Choroid plexus epithelial cell (primary cell): Measurements from ENCODE around the gene ZNF35.
A peak's percentile ranks its signal among the peaks of the same experiment; 100 is the strongest.

ENCODE experiments used
- DNase-seq: peaks from one replicate; pipeline ENCODE4 v3.0.0-alpha.2; 2010; ENCODE audit warnings: low read depth
- H3K4me3 ChIP-seq: 2 replicates; pipeline ENCODE4 v1.5.1; 2011; ENCODE audit warnings: low read depth, mild to moderate bottlenecking, control low read depth, low read length, moderate library complexity
- TF ChIP-seq, protein P1 (sequence below): conservative IDR thresholded peaks from 2 replicates; pipeline ENCODE4 v1.5.1; 2011; ENCODE audit warnings: low read depth, mild to moderate bottlenecking, control low read depth, inconsistent platforms, low read length, moderate library complexity

The ZNF35 gene

GRCh38 chr3:44648564-44649229, at the start of gene ZNF35:
Gene ZNF35 (plus strand): TSS chr3:44648732. CDS start chr3:44651068, 2,336 bp downstream.
- TF ChIP-seq, protein P1, sequence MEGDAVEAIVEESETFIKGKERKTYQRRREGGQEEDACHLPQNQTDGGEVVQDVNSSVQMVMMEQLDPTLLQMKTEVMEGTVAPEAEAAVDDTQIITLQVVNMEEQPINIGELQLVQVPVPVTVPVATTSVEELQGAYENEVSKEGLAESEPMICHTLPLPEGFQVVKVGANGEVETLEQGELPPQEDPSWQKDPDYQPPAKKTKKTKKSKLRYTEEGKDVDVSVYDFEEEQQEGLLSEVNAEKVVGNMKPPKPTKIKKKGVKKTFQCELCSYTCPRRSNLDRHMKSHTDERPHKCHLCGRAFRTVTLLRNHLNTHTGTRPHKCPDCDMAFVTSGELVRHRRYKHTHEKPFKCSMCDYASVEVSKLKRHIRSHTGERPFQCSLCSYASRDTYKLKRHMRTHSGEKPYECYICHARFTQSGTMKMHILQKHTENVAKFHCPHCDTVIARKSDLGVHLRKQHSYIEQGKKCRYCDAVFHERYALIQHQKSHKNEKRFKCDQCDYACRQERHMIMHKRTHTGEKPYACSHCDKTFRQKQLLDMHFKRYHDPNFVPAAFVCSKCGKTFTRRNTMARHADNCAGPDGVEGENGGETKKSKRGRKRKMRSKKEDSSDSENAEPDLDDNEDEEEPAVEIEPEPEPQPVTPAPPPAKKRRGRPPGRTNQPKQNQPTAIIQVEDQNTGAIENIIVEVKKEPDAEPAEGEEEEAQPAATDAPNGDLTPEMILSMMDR: no peak
- peak; percentile 93 for DNase-seq
- H3K4me3 ChIP-seq: peak within 1 kb of the TSS; percentile 93

DNA sequence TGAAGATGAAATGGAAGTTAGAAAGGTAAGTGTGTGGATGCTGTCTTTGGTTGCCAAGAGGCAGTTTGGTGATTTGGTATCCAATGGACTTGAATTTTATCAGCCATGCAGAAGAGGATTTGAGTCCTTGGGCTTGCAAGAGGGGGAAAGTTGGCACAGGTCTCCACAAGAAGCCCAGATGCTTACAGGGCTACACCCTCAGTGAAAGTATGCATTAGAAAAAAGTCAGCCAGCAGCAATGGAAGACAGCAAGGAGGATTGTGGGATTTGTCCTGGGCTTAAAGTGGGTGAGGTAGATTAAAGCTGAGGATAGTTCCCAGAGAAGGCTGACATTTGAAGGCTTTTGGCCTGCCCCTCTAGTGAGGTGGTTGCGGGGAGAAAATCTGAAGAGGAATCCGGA, 46.8 kb upstream of the ZNF35 start:
- no peak overlapping the region for H3K4me3 ChIP-seq
- DNase-seq: no peak
- TF ChIP-seq, protein P1: no peak

DNA sequence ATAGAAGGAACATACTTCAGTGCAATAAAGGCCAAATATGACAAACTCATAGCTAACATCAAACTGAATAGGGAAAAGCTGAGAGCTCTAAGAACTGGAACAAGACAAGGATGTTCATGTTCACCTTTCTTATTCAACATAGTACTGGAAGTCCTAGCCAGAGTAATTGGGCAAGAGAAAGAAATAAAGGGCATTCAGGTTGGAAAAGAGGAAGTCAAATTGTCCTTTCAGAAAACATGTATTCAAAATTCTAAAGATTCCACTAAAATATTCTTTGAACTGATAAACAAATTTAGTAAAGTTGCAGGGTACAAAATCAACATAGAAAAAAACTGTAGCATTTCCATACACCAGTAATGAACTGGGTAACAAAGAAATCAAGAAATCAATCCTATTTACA, 35.9 kb upstream of the ZNF35 start:
- TF ChIP-seq, protein P1: no peak
- H3K4me3 ChIP-seq: no peak overlapping the region
- no peak for DNase-seq

- H3K4me3 ChIP-seq: peak within 1 kb of the TSS; percentile 88
- DNase-seq: peak; percentile 86
- TF ChIP-seq, protein P1: peak; percentile 12
Measured at GRCh38 chr3:44624749-44625480, 23.6 kb upstream of the ZNF35 start, which contains the start of gene ZNF197. Gene ZNF197 (plus strand): TSS chr3:44625036. CDS start chr3:44629155, 4,119 bp downstream.

GRCh38 chr3:44628716-44629115, 19.8 kb upstream of the ZNF35 start:
- TF ChIP-seq, protein P1: no peak
- DNase-seq: no peak
- H3K4me3 ChIP-seq: no peak overlapping the region

GRCh38 chr3:44632193-44632592, 16.3 kb upstream of the ZNF35 start:
- H3K4me3 ChIP-seq: no peak overlapping the region
- DNase-seq: no peak
- TF ChIP-seq, protein P1: no peak
